ENCODE data around the gene TMC5.

The TMC5 gene

DNA sequence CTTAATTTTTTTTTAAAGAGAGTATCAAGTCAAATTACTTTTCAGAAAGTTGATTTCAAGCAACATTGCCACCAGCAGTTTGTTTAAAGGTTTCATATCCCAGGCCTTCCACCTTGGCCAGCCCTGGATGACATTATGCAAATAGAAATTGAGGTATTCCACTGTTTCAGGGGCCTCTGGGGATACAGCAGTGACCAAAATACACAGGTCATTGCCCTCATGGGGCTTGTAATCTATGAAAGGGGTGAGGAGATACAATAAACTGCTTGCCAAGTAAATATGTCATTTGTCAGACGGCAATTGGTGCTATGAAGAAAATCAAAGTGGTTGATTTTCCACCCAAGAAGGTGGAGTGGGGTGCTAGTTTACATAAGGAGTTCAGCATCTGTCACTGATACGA is 37.8 kb upstream of the TMC5 start:
- no peak for TF ChIP-seq CTCF (IDR thresholded peaks at IDR 0.05; ENCODE audit: low read depth, low read length)
- no peak overlapping the region for H3K4me3 ChIP-seq (replicated peaks in 1 of 2; ENCODE audit: low read depth in 2 of 2, low read length in 2 of 2)
- DNase-seq (ENCODE audit: low read depth in 2 of 2), result no peak

DNA sequence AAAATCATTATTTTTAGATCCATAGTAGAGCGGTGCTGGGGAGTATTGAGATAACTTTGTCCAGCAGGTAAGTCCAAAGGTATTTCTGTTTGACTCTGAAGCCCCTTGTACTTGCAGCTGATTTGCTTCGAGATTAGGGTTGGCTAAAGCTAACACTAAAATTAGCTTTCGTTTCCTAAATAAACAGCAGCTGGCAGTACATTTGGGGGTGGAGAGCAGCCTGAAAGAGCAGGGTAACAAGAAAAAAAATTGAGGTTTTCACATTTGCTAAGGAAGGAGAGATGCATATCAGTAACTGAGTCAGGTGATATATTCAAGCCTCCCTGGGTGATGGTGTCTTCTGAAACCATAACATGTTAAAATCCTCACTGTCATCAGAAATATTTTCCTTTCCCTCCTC is 37.4 kb upstream of the TMC5 start:
- DNase-seq (ENCODE audit: low read depth in 2 of 2), result no peak
- no peak overlapping the region for H3K4me3 ChIP-seq (replicated peaks in 1 of 2; ENCODE audit: low read depth in 2 of 2, low read length in 2 of 2)
- TF ChIP-seq CTCF (IDR thresholded peaks at IDR 0.05; ENCODE audit: low read depth, low read length), result no peak

DNA sequence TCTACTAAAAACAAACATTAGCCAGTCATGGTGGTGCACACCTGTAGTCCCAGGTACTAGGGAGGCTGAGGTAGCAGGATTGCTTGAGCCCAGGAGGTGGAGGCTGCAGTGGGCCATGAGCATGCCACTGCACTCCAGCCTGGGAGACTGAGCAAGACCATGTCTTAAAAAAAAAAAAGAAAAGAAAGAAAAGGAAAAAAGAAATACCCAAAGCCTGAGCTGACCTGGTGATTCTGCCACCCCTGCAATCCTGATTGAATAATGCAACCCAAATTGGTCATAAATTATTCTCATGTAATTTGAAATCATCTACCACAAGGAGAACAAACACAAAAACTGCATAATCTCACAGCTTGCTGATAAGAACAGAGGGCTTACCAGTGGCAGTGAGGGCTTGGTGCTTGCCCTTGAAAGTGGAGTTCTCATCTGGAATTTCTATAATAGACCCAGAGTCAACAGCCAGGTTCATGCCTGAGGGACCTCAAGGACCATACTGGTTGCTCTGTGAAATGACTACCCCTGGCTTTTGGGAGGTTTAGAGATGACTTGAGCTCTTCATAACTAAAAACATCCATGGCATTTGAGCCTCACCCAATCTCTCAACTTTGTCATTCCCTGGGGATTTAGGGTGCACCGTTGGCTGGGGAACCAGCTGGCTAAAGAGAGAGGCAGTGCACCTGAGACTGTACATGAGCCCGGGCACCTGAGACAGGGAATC is 35.4 kb upstream of the TMC5 start:
- TF ChIP-seq CTCF (IDR thresholded peaks at IDR 0.05; ENCODE audit: low read depth, low read length), result no peak
- no peak overlapping the region for H3K4me3 ChIP-seq (replicated peaks in 1 of 2; ENCODE audit: low read depth in 2 of 2, low read length in 2 of 2)
- DNase-seq (ENCODE audit: low read depth in 2 of 2), result no peak

- no peak overlapping the region for H3K4me3 ChIP-seq (replicated peaks in 1 of 2; ENCODE audit: low read depth in 2 of 2, low read length in 2 of 2)
- DNase-seq (ENCODE audit: low read depth in 2 of 2), result no peak
- TF ChIP-seq CTCF (IDR thresholded peaks at IDR 0.05; ENCODE audit: low read depth, low read length), result no peak
These were observed 34.5 kb upstream of the TMC5 start for GRCh38 chr16:19382887-19383816.

GRCh38 chr16:19384656-19385055 is 33.0 kb upstream of the TMC5 start:
- DNase-seq (ENCODE audit: low read depth in 2 of 2), result no peak

GRCh38 chr16:19386525-19386924 is 31.2 kb upstream of the TMC5 start:
- DNase-seq (ENCODE audit: low read depth in 2 of 2), result no peak
- no peak overlapping the region for H3K4me3 ChIP-seq (replicated peaks in 1 of 2; ENCODE audit: low read depth in 2 of 2, low read length in 2 of 2)
- no peak for TF ChIP-seq CTCF (IDR thresholded peaks at IDR 0.05; ENCODE audit: low read depth, low read length)

More at GRCh38 chr16:19384656-19385055, 33.0 kb upstream of the TMC5 start:
- H3K4me3 ChIP-seq (replicated peaks in 1 of 2; ENCODE audit: low read depth in 2 of 2, low read length in 2 of 2), result no peak overlapping the region
- TF ChIP-seq CTCF (IDR thresholded peaks at IDR 0.05; ENCODE audit: low read depth, low read length), result no peak

All from cardiac fibroblast (primary cell).